Activated CD4-positive, alpha-beta T cell treated with anti-CD3 and anti-CD28 coated beads, Interleukin-2, amount 50 U/mL, for 16 hours (primary cell): ENCODE results near the gene NUFIP1.
"Not testable (repeated sequence)": the region's sequence is repeated elsewhere in the genome, so short reads cannot be mapped to it uniquely, and the experiment has no call there.

ENCODE experiments used
- DNase-seq: peaks from one replicate; pipeline ENCODE4 v3.0.0-alpha.2; 2020

NUFIP1 gene

GRCh38 chr13:44969551-44970484 lies 19.5 kb downstream of the NUFIP1 start:
- no peak for DNase-seq

- DNase-seq, result no peak
These were observed 20.8 kb downstream of the NUFIP1 start for GRCh38 chr13:44968434-44968815.

- DNase-seq, result no peak
These were observed 21.4 kb downstream of the NUFIP1 start for GRCh38 chr13:44967704-44968433.

GRCh38 chr13:44961997-44962396 lies 27.3 kb downstream of the NUFIP1 start:
- DNase-seq, result no peak

DNA sequence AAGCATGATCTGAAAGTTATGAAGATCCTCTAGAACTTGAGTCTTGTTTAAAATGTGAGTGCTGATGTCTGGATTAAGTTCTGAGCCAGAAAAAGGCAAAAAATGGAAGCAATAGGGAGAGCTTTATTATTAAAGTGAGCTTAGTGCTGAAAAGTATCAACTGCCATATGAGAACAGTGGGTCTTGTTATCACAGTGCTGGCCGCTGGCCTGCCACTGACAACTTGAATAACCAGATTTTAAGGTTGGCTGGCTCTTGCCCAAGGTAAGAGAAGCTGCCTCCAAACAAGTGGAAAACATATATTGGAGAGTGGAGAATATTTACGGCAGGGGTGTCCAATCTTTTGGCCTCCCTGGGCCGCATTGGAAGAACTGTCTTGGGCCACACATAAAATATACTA lies 33.9 kb downstream of the NUFIP1 start:
- DNase-seq, result no peak

- no peak for DNase-seq
These were observed 35.0 kb downstream of the NUFIP1 start for GRCh38 chr13:44954224-44954623.

DNA sequence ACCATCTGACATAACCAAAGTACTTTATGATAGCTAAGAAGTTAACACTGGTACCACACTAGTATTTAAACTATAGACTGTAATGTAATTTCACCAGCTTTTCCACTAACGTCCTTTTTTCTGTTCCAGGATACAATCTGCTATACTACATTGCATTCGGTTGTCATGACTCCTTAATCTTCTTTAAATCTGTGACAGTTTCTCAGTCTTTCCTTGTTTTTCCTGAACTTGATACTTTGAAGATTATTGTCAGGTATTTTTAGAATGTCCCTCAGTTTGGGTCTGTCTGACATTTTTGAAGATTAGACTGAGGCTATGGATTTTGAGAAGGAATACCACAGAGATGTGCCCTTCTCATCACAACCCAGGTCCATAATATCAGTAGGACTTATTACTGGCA lies 36.6 kb downstream of the NUFIP1 start:
- no peak for DNase-seq

DNA sequence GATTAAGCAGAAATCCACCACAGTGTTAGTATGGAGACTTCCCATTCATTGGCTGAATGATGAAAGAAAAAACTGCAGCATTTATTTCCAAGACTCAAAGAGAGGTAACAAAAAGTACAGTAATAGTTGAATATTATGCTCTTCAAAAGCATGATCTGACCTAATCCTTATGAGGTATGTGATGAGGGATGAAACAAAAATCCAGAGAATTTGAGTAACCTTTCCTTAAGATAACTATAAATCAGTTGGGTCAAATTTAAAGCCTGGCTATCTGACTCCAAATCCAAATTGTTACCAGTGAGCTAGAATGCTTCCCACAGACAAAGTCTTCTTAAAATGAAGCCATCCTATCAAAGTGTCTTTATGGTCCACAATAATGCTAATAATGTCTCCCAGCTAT lies 38.1 kb downstream of the NUFIP1 start:
- DNase-seq, result no peak

- not testable (repeated sequence) for DNase-seq
These were observed 45.9 kb downstream of the NUFIP1 start for GRCh38 chr13:44943411-44943810.

GRCh38 chr13:44938854-44939253 lies 50.4 kb downstream of the NUFIP1 start:
- no peak for DNase-seq

DNA sequence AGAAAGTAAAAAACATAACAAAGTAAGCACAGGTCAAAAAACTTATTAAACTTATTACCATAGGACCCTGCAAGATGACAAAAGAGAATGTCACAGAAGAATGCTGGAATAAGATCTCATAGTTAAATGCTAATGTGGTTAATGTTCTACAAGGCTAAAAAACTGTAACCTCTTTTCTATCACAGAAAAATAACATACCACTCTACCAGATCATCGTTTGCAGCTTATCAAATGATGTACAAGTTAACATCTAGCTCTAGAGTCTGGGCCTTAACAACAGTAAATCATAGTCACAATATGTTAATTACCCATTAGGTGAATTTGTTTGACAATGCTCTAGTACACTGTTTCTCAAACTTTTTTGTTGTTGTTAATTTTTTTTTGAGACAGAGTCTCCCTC lies 53.0 kb downstream of the NUFIP1 start:
- no peak for DNase-seq

GRCh38 chr13:44934724-44935123 lies 54.5 kb downstream of the NUFIP1 start:
- DNase-seq, result peak; percentile 35

DNA sequence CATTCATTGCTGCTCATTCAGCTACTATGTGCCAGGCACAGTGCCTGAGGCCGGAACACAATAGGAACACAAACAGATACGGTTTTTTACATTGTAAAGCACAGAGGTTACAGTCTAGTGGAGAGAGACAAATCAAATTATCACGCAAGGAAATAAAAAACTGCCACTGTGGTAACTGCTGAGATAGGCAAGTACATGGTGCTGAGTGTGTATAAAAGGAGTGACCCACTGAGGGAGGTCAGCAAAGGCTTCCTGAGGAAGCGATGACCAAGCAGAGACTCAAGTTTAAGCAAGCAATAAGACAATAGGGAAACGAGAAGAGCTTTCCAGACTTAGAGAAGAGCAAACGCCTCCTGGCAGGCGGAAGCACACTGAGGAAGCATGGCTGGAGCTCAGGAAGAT lies 56.4 kb downstream of the NUFIP1 start:
- DNase-seq, result no peak

DNA sequence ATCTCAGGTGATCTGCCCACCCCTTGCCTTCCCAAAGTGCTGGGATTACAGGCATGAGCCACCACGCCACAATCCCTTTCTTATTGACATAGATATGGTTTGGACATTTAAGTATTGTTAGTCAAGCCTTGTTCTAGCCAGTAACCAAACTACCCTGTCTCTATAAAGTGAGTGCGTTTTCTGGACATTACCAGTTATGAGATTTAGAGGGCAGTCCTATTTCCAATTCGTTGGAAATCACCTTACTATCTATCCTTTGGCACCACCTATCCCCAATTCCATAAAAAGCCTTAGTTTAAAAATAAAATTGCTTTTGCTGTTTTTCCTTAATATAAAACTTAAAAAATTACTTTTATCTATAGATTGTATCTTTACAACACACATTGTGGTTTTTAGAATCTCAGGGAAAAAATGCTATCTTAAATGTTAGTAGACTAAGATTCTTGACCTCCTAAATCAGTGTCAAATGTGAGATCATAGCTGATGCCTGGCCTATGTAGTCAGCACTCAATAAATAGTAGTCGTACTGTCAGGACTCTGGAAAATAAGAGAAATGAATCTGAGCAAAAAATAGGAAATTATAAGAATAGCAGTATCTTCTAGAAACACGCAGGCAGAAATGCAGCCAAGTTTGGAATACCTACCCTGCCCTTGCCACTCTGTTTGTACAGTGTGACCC lies 57.0 kb downstream of the NUFIP1 start:
- no peak for DNase-seq

DNA sequence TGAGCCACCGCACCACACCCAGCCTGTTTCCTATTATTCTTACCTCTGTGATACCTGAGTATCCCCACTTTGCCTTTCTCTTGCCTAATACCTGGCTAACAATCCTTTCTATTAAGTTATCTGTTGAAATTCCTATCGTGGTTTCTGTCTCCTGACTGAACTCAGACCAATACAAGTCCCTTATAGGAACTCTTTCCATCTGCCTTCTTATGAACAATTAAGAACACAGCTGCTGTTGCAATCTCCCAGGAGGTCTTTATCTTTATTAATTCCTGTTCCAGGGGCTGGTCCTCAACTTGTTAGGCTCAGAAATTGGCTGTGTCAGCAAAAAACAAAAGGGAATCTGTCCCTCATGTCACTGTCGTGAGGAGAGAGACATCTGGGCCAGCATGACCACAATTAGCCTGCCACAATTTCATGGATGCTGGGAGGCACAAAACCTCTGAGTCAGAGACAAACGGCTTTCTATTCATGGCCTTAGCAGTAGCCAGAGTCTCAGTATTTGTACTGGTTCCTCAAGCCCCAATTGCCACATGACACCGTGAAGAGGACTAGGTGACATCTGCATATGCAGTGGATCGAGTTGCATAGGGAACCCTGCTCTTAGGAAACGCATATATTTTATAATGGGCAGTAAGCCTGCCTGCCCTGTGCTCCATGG lies 58.2 kb downstream of the NUFIP1 start:
- DNase-seq, result no peak

DNA sequence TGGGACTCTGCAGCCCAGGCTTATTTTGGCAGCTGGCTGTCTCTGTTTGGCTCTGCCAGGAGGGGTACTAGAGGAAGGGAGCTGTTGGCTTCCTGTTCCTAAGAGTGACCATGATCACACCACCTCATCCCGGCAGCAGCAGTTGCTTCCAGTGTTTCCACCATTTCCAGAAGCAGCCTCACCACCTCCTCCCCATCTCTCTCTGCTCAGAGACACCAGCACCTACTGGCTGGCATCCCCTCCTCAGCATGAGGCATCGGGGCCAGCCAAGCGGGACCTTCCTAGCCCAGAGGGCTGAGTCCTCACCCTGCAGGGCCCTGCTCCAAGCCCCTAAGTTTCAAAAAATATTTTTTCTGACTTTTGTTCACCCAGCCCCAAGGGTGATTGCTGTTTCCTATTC lies 59.0 kb downstream of the NUFIP1 start:
- DNase-seq, result no peak

DNA sequence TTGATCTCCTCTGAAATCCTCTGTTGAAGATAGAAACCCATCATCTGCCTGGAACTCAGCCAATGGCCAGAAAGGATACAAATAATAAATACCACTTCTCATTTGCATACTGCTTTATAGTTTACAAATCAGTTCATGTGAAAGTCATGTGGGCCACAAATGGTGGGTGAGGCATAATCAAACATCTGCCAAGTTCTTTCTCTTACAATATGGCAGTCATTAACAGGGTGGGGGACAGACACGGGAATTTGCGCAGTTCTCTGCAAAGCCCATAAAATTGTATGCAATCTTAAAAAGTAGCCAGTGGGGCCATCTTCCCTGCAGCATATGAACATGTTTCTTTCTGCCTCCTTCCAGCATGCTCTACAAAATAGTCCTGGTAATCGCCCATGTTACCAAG lies 59.6 kb downstream of the NUFIP1 start:
- no peak for DNase-seq

DNA sequence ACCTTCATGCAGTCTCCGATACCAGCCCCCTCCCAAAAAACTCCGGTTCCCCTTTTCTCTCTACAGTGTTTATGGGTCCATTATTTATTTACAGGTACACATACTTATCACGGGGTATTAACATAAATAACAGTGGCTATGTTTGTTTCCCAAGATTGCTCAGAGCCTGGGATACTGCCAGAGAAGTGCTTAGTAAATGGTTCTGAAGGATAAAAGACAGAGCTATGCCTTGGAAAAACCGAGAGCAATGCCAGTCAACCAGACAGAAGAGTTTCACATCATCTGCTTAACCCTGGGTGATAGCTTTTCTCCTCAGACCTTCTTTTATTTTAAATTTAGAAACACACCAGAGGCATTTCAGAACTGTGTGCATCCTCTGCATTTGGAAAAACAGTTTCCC lies 61.3 kb downstream of the NUFIP1 start:
- no peak for DNase-seq

GRCh38 chr13:44921931-44922758 lies 67.1 kb downstream of the NUFIP1 start:
- no peak for DNase-seq

DNA sequence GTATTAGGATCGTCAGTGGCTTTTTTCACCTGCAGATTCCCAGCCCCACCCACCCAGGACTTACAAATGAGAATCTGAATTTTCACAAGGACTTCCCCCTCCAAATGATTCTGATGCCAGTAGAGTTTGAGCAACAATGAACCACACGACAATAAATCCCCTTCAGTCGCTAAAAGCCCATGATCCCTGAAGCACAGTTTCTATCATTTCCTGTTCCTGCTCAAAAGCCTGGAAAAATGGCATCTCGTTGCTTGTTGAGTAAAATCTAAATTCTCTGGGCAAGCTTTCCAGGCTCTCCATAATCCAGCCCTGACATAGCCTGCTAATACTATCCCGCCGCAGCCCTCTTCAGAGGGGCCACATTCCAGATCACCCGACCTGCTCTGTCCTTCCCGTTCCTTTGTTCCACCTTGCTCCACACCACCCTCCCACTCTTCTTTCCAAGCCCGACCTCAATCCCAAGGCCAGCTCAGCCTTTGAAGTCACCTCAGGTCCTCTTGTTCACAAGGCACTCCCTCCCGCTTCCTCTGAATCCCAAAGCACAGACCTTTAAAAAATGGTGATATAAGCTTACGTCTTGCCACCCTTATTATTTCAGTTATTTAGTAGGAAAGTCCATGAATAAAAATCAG lies 67.9 kb downstream of the NUFIP1 start:
- DNase-seq, result no peak

GRCh38 chr13:44920013-44920412 lies 69.3 kb downstream of the NUFIP1 start:
- no peak for DNase-seq
